ENCODE measurements around the gene FBXO11. TPM values are rescaled to one million over a fixed set of nuclear protein-coding genes. Genes with fewer than 3 reads are reported as not detected.

The FBXO11 gene
- total RNA-seq, 1 experiment from 2014 or later, result 58.9 TPM

DNA sequence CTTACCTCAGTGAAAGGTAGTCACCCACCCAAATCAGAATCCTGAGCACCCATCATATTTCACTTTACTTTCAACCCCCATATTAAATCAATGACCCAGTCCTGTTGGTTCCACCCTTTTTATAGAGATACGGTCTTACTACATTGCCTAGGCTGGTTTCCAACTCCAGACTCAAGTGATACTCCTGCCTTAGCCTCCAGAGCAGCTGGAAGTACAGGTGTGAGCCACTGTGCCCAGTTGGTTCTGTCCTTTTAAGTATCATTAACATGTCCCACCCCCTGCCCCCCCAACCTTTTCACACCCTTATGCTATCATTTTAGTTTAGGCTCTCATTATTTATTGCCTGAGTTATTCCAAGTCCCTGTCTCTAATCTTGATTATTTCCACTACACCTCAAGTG is 94.6 kb downstream of the FBXO11 start:
- no peak for DNase-seq (ENCODE audit: low read depth, low spot score)
- no peak for TF ChIP-seq REST (IDR thresholded peaks at IDR 0.05; ENCODE audit: insufficient read depth in 1 of 2, low read depth in 2 of 2, low read length in 1 of 2)
- no peak for TF ChIP-seq SIN3A (IDR thresholded peaks at IDR 0.05; ENCODE audit: borderline replicate concordance, insufficient read depth, low read depth, low read length)
- no peak for TF ChIP-seq POLR2AphosphoS5 (IDR thresholded peaks at IDR 0.05; ENCODE audit: low read depth, low read length)
- no peaks in the 10 kb centered on the region for H3K27me3 ChIP-seq (ENCODE audit: control insufficient read depth, insufficient read depth, low read length)
- no TSS peak for BruUV-seq (replicated peaks)
- no peak overlapping the region for H3K4me3 ChIP-seq (ENCODE audit: low read depth in 2 of 2, low read length in 2 of 2)
- in situ Hi-C loops (cut with HindIII; ENCODE audit: low pct_unique_long_range_greater_than_20kb, low sequenced_read_pairs) (no loop called here), intact Hi-C loops (cut with micrococcal nuclease; ENCODE audit: unreplicated experiment) (no loop called here)
- no peak overlapping the region for H3K27ac ChIP-seq (ENCODE audit: low read length)
- ATAC-seq, result peak; percentile 35; the same call in 1 of the 2 replicates
- no peaks in the 10 kb centered on the region for H3K9me3 ChIP-seq (ENCODE audit: control insufficient read depth, insufficient read depth, low read depth, low read length)
- no peaks in the 10 kb centered on the region for H3K4me1 ChIP-seq (ENCODE audit: control insufficient read depth, insufficient read depth, low read length)
- ChIA-PET POLR2A (interaction anchor here (0.6 kb wide), 1 partner anchor 85 kb away, joined by 3 read pairs; no protein-coding TSS in a partner anchor), CTCF (no interaction called here)
- peaks cover 53% of the 10 kb centered on the region for H3K36me3 ChIP-seq (ENCODE audit: control insufficient read depth, insufficient read depth, low read length)

DNA sequence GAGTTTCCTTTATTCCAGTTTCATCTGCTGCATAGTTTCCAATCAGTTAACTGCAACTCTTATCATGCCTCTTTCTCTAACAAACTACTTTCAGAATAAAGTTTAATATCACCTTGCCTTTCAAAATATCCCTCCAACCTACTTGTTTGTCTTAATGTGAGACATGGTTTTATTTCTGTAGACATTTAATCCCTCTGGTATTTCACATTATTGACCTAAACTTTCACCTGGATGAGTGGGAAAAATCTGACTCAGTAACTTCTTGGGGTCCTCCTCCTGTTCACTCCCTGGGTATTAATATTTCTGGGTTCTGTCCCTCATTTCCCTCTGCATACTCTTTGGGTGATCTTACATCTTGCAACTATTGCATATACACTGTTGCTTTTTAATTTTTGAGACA is 95.4 kb downstream of the FBXO11 start:
- Histone ChIP-seq H3K4me1 (ENCODE audit: control insufficient read depth, insufficient read depth, low read length) (no peaks in the 10 kb centered on the region), H3K4me3 (ENCODE audit: low read depth in 2 of 2, low read length in 2 of 2) (no peak overlapping the region), H3K9me3 (ENCODE audit: control insufficient read depth, insufficient read depth, low read depth, low read length) (no peaks in the 10 kb centered on the region), H3K27ac (ENCODE audit: low read length) (no peak overlapping the region), H3K36me3 (ENCODE audit: control insufficient read depth, insufficient read depth, low read length) (peaks cover 60% of the 10 kb centered on the region), H3K27me3 (ENCODE audit: control insufficient read depth, insufficient read depth, low read length) (no peaks in the 10 kb centered on the region)
- TF ChIP-seq SIN3A (IDR thresholded peaks at IDR 0.05; ENCODE audit: borderline replicate concordance, insufficient read depth, low read depth, low read length), result no peak
- TF ChIP-seq CTCF (IDR thresholded peaks at IDR 0.05), result no peak
- TF ChIP-seq REST (IDR thresholded peaks at IDR 0.05; ENCODE audit: insufficient read depth in 1 of 2, low read depth in 2 of 2, low read length in 1 of 2), result no peak
- TF ChIP-seq POLR2AphosphoS5 (IDR thresholded peaks at IDR 0.05; ENCODE audit: low read depth, low read length), result no peak; the same call in 1 of the 2 replicates
- no peak for TF ChIP-seq TCF7L2 (IDR thresholded peaks at IDR 0.05; ENCODE audit: low read depth, low read length)
- no TSS peak for BruUV-seq (replicated peaks)
- ATAC-seq, result no peak
- ChIA-PET CTCF (no interaction called here), POLR2A (no interaction called here)
- no peak for DNase-seq (ENCODE audit: low read depth, low spot score)
- in situ Hi-C loops (cut with HindIII; ENCODE audit: low pct_unique_long_range_greater_than_20kb, low sequenced_read_pairs), result no loop called here
- intact Hi-C loops (cut with micrococcal nuclease; ENCODE audit: unreplicated experiment), result no loop called here
